Neural progenitor cell (in vitro differentiated cells): ENCODE results near the gene PZP.

ENCODE experiments used
- EZH2 ChIP-seq: fragments of 200-600 bp; sonication (generic); IDR thresholded peaks from 2 replicates; pipeline ENCODE4 v1.6.1; 2017; ENCODE audit warnings: antibody characterized with exemption, mild to moderate bottlenecking, moderate library complexity
- EZH2phosphoT487 ChIP-seq: fragments of 200-600 bp; sonication (generic); IDR thresholded peaks from 2 replicates; pipeline ENCODE4 v1.6.1; 2017; ENCODE audit warnings: antibody characterized with exemption
- TF ChIP-seq, protein P1 (sequence below): fragments of 200-600 bp; sonication (generic); IDR thresholded peaks from 2 replicates; pipeline ENCODE4 v1.5.1; 2017; ENCODE audit warnings: antibody characterized with exemption, mild to moderate bottlenecking

DNA sequence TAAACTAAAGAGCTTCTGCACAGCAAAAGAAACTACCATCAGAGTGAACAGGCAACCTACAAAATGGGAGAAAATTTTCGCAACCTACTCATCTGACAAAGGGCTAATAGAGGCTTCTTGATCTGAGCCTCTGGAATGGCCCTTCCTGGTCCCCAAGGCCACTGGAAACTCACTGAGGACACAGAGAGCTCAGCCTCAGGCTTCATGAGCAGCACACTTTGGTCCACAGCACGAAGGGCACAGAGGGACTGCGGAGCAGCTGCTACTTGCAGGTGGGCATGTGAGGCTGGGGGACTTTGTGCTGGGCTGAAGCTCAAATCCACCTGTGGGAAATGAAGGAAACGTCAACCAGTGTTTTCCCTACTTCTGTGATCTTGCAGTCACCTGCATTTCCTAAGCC lies 27.4 kb downstream of the PZP start:
- TF ChIP-seq EZH2 = no peak
- TF ChIP-seq, protein P1, sequence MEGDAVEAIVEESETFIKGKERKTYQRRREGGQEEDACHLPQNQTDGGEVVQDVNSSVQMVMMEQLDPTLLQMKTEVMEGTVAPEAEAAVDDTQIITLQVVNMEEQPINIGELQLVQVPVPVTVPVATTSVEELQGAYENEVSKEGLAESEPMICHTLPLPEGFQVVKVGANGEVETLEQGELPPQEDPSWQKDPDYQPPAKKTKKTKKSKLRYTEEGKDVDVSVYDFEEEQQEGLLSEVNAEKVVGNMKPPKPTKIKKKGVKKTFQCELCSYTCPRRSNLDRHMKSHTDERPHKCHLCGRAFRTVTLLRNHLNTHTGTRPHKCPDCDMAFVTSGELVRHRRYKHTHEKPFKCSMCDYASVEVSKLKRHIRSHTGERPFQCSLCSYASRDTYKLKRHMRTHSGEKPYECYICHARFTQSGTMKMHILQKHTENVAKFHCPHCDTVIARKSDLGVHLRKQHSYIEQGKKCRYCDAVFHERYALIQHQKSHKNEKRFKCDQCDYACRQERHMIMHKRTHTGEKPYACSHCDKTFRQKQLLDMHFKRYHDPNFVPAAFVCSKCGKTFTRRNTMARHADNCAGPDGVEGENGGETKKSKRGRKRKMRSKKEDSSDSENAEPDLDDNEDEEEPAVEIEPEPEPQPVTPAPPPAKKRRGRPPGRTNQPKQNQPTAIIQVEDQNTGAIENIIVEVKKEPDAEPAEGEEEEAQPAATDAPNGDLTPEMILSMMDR = no peak
- no peak for TF ChIP-seq EZH2phosphoT487
